HepG2 (cell line): ENCODE data around the gene PARP16.

ENCODE experiments used
- HCFC1 ChIP-seq: fragments of 150-350 bp; IDR thresholded peaks from 2 replicates; pipeline ENCODE4 v1.6.1; 2014; ENCODE audit warnings: low read depth, low read length
- ZNF75D ChIP-seq: sonication (generic); formaldehyde crosslinking; IDR thresholded peaks from 2 replicates; pipeline ENCODE4 v1.8.1; 2023; ENCODE audit warnings: missing genetic modification reagents, mild to moderate bottlenecking, borderline replicate concordance
- TF ChIP-seq, protein P1 (sequence below), 2 experiments: fragments of 450-650 bp in 1 of 2; sonication (generic) in 1 of 2; formaldehyde crosslinking in 1 of 2; IDR thresholded peaks; 2 replicates each; pipeline versions ENCODE4 v1.6.1 to v1.8.0; 2016 to 2022; ENCODE audit warnings: antibody characterized with exemption in 1 of 2, mild to moderate bottlenecking in 1 of 2, missing genetic modification reagents in 1 of 2
- TF ChIP-seq, protein P2 (sequence below): sonication (generic); formaldehyde crosslinking; IDR thresholded peaks from 2 replicates; pipeline ENCODE4 v1.5.0; 2020; ENCODE audit warnings: missing genetic modification reagents

GRCh38 chr15:65328506-65329287, 42.0 kb upstream of the PARP16 start:
- TF ChIP-seq, protein P1, sequence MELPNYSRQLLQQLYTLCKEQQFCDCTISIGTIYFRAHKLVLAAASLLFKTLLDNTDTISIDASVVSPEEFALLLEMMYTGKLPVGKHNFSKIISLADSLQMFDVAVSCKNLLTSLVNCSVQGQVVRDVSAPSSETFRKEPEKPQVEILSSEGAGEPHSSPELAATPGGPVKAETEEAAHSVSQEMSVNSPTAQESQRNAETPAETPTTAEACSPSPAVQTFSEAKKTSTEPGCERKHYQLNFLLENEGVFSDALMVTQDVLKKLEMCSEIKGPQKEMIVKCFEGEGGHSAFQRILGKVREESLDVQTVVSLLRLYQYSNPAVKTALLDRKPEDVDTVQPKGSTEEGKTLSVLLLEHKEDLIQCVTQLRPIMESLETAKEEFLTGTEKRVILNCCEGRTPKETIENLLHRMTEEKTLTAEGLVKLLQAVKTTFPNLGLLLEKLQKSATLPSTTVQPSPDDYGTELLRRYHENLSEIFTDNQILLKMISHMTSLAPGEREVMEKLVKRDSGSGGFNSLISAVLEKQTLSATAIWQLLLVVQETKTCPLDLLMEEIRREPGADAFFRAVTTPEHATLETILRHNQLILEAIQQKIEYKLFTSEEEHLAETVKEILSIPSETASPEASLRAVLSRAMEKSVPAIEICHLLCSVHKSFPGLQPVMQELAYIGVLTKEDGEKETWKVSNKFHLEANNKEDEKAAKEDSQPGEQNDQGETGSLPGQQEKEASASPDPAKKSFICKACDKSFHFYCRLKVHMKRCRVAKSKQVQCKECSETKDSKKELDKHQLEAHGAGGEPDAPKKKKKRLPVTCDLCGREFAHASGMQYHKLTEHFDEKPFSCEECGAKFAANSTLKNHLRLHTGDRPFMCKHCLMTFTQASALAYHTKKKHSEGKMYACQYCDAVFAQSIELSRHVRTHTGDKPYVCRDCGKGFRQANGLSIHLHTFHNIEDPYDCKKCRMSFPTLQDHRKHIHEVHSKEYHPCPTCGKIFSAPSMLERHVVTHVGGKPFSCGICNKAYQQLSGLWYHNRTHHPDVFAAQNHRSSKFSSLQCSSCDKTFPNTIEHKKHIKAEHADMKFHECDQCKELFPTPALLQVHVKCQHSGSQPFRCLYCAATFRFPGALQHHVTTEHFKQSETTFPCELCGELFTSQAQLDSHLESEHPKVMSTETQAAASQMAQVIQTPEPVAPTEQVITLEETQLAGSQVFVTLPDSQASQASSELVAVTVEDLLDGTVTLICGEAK (IDR thresholded peaks at IDR 0.05): no peak
- TF ChIP-seq, protein P1 (CRISPR knock-in tag; IDR thresholded peaks at IDR 0.05): no peak
- TF ChIP-seq ZNF75D (no peak), HCFC1 (no peak)
- TF ChIP-seq, protein P2, sequence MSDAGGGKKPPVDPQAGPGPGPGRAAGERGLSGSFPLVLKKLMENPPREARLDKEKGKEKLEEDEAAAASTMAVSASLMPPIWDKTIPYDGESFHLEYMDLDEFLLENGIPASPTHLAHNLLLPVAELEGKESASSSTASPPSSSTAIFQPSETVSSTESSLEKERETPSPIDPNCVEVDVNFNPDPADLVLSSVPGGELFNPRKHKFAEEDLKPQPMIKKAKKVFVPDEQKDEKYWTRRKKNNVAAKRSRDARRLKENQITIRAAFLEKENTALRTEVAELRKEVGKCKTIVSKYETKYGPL (CRISPR knock-in tag): no peak
